ENCODE measurements around the gene FGFBP1.

The FGFBP1 gene

DNA sequence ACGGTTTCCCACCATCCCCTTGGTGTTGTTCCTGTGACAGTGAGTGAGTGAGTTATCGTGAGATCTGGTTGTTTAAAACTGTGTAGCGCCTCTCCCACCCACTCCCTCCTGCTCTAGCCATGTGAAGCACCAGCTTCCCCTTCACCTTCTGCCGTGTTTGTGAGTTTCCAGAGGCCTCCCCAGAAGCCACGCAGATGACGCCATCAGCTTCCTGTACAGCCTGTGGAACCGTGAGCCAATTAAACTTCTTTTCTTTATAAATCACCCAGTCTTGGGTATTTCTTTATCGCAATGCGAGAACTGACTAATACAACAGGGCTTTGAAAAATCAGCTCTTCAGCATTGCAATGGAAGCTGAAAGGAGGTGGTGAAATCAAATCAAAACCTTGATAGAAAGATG is 50.0 kb downstream of the FGFBP1 start:
- H3K27ac ChIP-seq, result no peak overlapping the region
- TF ChIP-seq, protein P1, sequence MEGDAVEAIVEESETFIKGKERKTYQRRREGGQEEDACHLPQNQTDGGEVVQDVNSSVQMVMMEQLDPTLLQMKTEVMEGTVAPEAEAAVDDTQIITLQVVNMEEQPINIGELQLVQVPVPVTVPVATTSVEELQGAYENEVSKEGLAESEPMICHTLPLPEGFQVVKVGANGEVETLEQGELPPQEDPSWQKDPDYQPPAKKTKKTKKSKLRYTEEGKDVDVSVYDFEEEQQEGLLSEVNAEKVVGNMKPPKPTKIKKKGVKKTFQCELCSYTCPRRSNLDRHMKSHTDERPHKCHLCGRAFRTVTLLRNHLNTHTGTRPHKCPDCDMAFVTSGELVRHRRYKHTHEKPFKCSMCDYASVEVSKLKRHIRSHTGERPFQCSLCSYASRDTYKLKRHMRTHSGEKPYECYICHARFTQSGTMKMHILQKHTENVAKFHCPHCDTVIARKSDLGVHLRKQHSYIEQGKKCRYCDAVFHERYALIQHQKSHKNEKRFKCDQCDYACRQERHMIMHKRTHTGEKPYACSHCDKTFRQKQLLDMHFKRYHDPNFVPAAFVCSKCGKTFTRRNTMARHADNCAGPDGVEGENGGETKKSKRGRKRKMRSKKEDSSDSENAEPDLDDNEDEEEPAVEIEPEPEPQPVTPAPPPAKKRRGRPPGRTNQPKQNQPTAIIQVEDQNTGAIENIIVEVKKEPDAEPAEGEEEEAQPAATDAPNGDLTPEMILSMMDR (conservative IDR thresholded peaks at IDR 0.05), result no peak

Measured in VCaP (cell line).